Caco-2 (cell line): Measurements from ENCODE around the gene GRK5. TPM values are rescaled to one million over a fixed set of nuclear protein-coding genes. Genes with fewer than 3 reads are reported as not detected.
A peak's percentile ranks its signal among the peaks of the same experiment; 100 is the strongest.

ENCODE experiments used
- BruUV-seq: library from RNA; stranded (reverse); fragments of 400-500 nt; replicated peaks from 2 replicates; lab custom pipeline; 2021; lab: Mats Ljungman, UMichigan
- CTCF ChIA-PET: fragments of 300-600 bp; sonication (Branson Sonifier 250); formaldehyde crosslinking; loops from one replicate; lab custom pipeline; 2022; ENCODE audit warnings: antibody characterized with exemption; lab: Charles Lee
- POLR2A ChIA-PET: fragments of 300-600 bp; sonication (Branson Sonifier 250); formaldehyde crosslinking; loops from one replicate; lab custom pipeline; 2022; ENCODE audit warnings: antibody characterized with exemption; lab: Charles Lee
- DNase-seq, 2 experiments: peaks; one replicate each; pipeline versions ENCODE4 v3.0.0 to v3.0.0-alpha.2; 2020 to 2022
- H3K27me3 ChIP-seq: replicated peaks from 2 replicates; pipeline ENCODE4 v1.6.0; 2011; ENCODE audit warnings: low read length; ENCODE audit not compliant: control insufficient read depth, insufficient read depth
- H3K36me3 ChIP-seq: 2 replicates; pipeline ENCODE4 v1.5.1; 2011; ENCODE audit warnings: low read length; ENCODE audit not compliant: control insufficient read depth, insufficient read depth
- H3K4me1 ChIP-seq: fragments of 250-450 bp; sonication (Bioruptor Pico); 2 replicates; pipeline ENCODE4 v1.5.1; 2020; ENCODE audit warnings: mild to moderate bottlenecking
- H3K4me3 ChIP-seq: 2 replicates; pipeline ENCODE4 v1.5.1; 2011; ENCODE audit warnings: low read depth, mild to moderate bottlenecking, control low read depth, low read length
- H3K9me3 ChIP-seq: fragments of 250-450 bp; sonication (Bioruptor Pico); 2 replicates; pipeline ENCODE4 v1.5.1; 2020; ENCODE audit warnings: mild to moderate bottlenecking, moderate library complexity
- H3K27ac Mint-ChIP-seq: one replicate; pipeline ENCODE4 v1.8.0; 2022; ENCODE audit warnings: mixed read lengths; ENCODE audit not compliant: unreplicated experiment
- H3K27me3 Mint-ChIP-seq: one replicate; pipeline ENCODE4 v1.8.0; 2022; ENCODE audit warnings: mixed read lengths; ENCODE audit not compliant: insufficient read depth, unreplicated experiment
- H3K36me3 Mint-ChIP-seq: one replicate; pipeline ENCODE4 v1.8.0; 2022; ENCODE audit warnings: mild to moderate bottlenecking, mixed read lengths; ENCODE audit not compliant: insufficient read depth, unreplicated experiment
- H3K4me1 Mint-ChIP-seq: one replicate; pipeline ENCODE4 v1.8.0; 2022; ENCODE audit warnings: low read depth, mixed read lengths; ENCODE audit not compliant: unreplicated experiment
- H3K4me3 Mint-ChIP-seq: one replicate; pipeline ENCODE4 v1.8.0; 2022; ENCODE audit warnings: mild to moderate bottlenecking, moderate library complexity, mixed read lengths; ENCODE audit not compliant: unreplicated experiment
- H3K9me3 Mint-ChIP-seq: one replicate; pipeline ENCODE4 v1.8.0; 2022; ENCODE audit warnings: mixed read lengths; ENCODE audit not compliant: unreplicated experiment
- CTCF ChIP-seq, 2 experiments: fragments of 200-600 bp in 1 of 2; IDR thresholded peaks; 1 replicate in 1 of 2; 2 replicates in 1 of 2; pipeline versions ENCODE4 v1.5.1 to v1.8.0; 2011 to 2022; ENCODE audit warnings: antibody characterized with exemption in 1 of 2, control low read depth in 1 of 2, inconsistent platforms in 1 of 2, low read depth in 1 of 2, low read length in 1 of 2, mild to moderate bottlenecking in 1 of 2, moderate library complexity in 1 of 2; ENCODE audit not compliant: insufficient read depth in 1 of 2, severe bottlenecking in 1 of 2, unreplicated experiment in 1 of 2
- intact Hi-C: fragments of 100-400 bp; cut with micrococcal nuclease; formaldehyde crosslinking; loops from one replicate; pipeline ENCODE4 v1.10.0; 2022; ENCODE audit not compliant: unreplicated experiment
- total RNA-seq: library from RNA; stranded (reverse); gene quantifications from 2 replicates; pipeline ENCODE4 v1.2.3, GENCODE V29; 2022

Gene GRK5
- total RNA-seq, 1 experiment from 2014 or later, result 7.7 TPM

- Mint-ChIP-seq H3K4me3 (no peak overlapping the region), H3K36me3 (peaks cover 9% of the 10 kb centered on the region), H3K9me3 (no peaks in the 10 kb centered on the region), H3K27me3 (no peaks in the 10 kb centered on the region), H3K27ac (no peak overlapping the region), H3K4me1 (peaks cover 6% of the 10 kb centered on the region)
- POLR2A ChIA-PET, result interaction anchor here (0.6 kb wide), 1 partner anchor 79 kb away, joined by 6 read pairs; no protein-coding TSS in a partner anchor
- CTCF ChIA-PET, result no interaction called here
- Histone ChIP-seq H3K4me3 (no peak overlapping the region), H3K36me3 (no peaks in the 10 kb centered on the region), H3K9me3 (no peaks in the 10 kb centered on the region), H3K4me1 (peaks cover 25% of the 10 kb centered on the region), H3K27me3 (no peaks in the 10 kb centered on the region)
- TF ChIP-seq CTCF (IDR thresholded peaks at IDR 0.05; ENCODE audit: insufficient read depth in 1 of 2, low read depth in 1 of 2, low read length in 1 of 2, severe bottlenecking in 1 of 2, unreplicated experiment in 1 of 2), result no peak
- intact Hi-C loops, result no loop called here
- DNase-seq, result no peak
- BruUV-seq, result no TSS peak
These were observed 202.0 kb downstream of the GRK5 start for GRCh38 chr10:119409385-119409784.

GRCh38 chr10:119409906-119410305 is 202.5 kb downstream of the GRK5 start:
- H3K4me3 ChIP-seq, result no peak overlapping the region
- Mint-ChIP-seq H3K9me3 (no peaks in the 10 kb centered on the region), H3K27me3 (no peaks in the 10 kb centered on the region), H3K36me3 (peaks cover 9% of the 10 kb centered on the region), H3K4me1 (peaks cover 10% of the 10 kb centered on the region), H3K4me3 (no peak overlapping the region), H3K27ac (no peak overlapping the region)
- no peak for DNase-seq
- no peaks in the 10 kb centered on the region for H3K27me3 ChIP-seq
- H3K36me3 ChIP-seq, result no peaks in the 10 kb centered on the region
- intact Hi-C loops, result loop anchor here (10.0 kb wide), 1 partner anchor 95 kb away; no protein-coding TSS in a partner anchor
- H3K9me3 ChIP-seq, result no peaks in the 10 kb centered on the region
- CTCF ChIA-PET, result no interaction called here
- no TSS peak for BruUV-seq
- peaks cover 28% of the 10 kb centered on the region for H3K4me1 ChIP-seq
- no peak for TF ChIP-seq CTCF (IDR thresholded peaks at IDR 0.05; ENCODE audit: insufficient read depth in 1 of 2, low read depth in 1 of 2, low read length in 1 of 2, severe bottlenecking in 1 of 2, unreplicated experiment in 1 of 2)
- POLR2A ChIA-PET, result no interaction called here

- Histone ChIP-seq H3K4me3 (no peak overlapping the region), H3K4me1 (peaks cover 28% of the 10 kb centered on the region), H3K27me3 (no peaks in the 10 kb centered on the region), H3K9me3 (no peaks in the 10 kb centered on the region), H3K36me3 (no peaks in the 10 kb centered on the region)
- POLR2A ChIA-PET, result no interaction called here
- no peaks in the 10 kb centered on the region for H3K27me3 Mint-ChIP-seq
- peaks cover 14% of the 10 kb centered on the region for H3K4me1 Mint-ChIP-seq
- H3K4me3 Mint-ChIP-seq, result no peak overlapping the region
- H3K9me3 Mint-ChIP-seq, result no peaks in the 10 kb centered on the region
- intact Hi-C loops, result loop anchor here (10.0 kb wide), 1 partner anchor 96 kb away; no protein-coding TSS in a partner anchor
- TF ChIP-seq CTCF (IDR thresholded peaks at IDR 0.05; ENCODE audit: insufficient read depth in 1 of 2, low read depth in 1 of 2, low read length in 1 of 2, severe bottlenecking in 1 of 2, unreplicated experiment in 1 of 2), result no peak
- CTCF ChIA-PET, result no interaction called here
- DNase-seq, result no peak
- BruUV-seq, result no TSS peak
- H3K36me3 Mint-ChIP-seq, result peaks cover 9% of the 10 kb centered on the region
- peak overlapping the region; percentile 71 for H3K27ac Mint-ChIP-seq
These were observed 203.2 kb downstream of the GRK5 start for GRCh38 chr10:119410361-119411116.
